ENCODE results near the gene CHMP3. TPM values are rescaled to one million over a fixed set of nuclear protein-coding genes. Genes with fewer than 3 reads are reported as not detected.

CHMP3 gene
- 120 to 131 TPM (median 131 TPM) in 5 replicates for total RNA-seq (2022; extraction: Qiagen RNA extraction; ENCODE audit: low read depth)

DNA sequence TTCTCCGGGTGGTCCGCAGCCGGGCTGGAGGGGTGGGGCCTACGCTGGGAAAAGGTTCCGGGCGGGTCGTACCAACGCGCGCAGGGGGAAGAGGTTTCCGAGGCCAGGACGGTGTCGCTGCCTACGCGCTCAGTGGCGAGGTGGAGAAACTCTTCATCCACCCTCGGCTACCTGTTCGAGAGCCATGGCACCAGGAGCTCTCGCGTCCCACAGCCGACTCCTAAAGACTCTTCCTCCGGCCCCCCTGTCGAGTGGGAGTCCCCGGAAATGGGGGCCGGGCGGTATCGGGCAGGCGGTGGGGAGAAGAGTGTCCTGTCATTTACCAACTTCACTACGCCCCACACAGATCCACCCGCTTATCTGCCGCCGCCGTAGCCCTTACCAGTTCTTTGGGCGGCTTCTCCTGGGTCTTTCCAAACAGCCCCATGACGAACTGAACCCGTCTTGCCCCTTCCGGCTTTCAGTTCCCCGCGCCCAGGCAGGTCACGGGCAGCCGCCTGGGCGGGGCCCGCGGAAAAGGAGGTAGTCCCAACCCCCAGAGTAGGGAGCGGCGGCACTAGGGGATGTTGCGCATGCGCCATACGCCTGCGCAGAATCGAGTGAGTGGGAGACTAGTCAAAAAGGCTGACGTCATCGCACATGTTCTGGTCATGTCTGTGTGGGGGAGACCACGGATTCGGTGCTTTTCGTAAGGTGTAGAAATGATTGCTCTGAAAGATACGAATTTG lies at the start of gene CHMP3:
CHMP3 (minus strand) TSS at position 522 of the 728 bp plus-strand sequence; CDS start at position 427, 95 bp downstream.

Other genes with a start within 250 kb of the CHMP3 start
- 0.53 to 1.1 TPM (median 0.83 TPM) in 5 replicates for gene REEP1, start 225.8 kb downstream of the CHMP3 start, total RNA-seq (2022; extraction: Qiagen RNA extraction; ENCODE audit: low read depth)
- 24.2 to 31.2 TPM (median 29.7 TPM) in 5 replicates for gene KDM3A, start 122.1 kb downstream of the CHMP3 start, total RNA-seq (2022; extraction: Qiagen RNA extraction; ENCODE audit: low read depth)
- gene RNF103, start 60.4 kb upstream of the CHMP3 start, total RNA-seq (2022; extraction: Qiagen RNA extraction; ENCODE audit: low read depth): 34.7 to 45.8 TPM (median 39.7 TPM) in 5 replicates
- gene RMND5A, start 156.8 kb upstream of the CHMP3 start, total RNA-seq (2022; extraction: Qiagen RNA extraction; ENCODE audit: low read depth): 20.2 to 28.2 TPM (median 26.2 TPM) in 5 replicates
- gene CD8A, start 227.5 kb upstream of the CHMP3 start, total RNA-seq (2022; extraction: Qiagen RNA extraction; ENCODE audit: low read depth): 0.19 to 0.45 TPM (median 0.30 TPM) in 5 replicates